Loucy (cell line): ENCODE results near the gene HS3ST4.

Experiments used
- EZH2phosphoT487 ChIP-seq: fragments of 200-600 bp; IDR thresholded peaks from 2 replicates; pipeline ENCODE4 v1.6.1; 2018; ENCODE audit warnings: antibody characterized with exemption, mild to moderate bottlenecking, moderate library complexity, borderline replicate concordance
- TF ChIP-seq, protein P1 (sequence below): fragments of 200-600 bp; sonication (generic); conservative IDR thresholded peaks from 2 replicates; pipeline ENCODE4 v1.5.1; 2014; ENCODE audit warnings: mild to moderate bottlenecking, antibody characterized with exemption, low read length

DNA sequence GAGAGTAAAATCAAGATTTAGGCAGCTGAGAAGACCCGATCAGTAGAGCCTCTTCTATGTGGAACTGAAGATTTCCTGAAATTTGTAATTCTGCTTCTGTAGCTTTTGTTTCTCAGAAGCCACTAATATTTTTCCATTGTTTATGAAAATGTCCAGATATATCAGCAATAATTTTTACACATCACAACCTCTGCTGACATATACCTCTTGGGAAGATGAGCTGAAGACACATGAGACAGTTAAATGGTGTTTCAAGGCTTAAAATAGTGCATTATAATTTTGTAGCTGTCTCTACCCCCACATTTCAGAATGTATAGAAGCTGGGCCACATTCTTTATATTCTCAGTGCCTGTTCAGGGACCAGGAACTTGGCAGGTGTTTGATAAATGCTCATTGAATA is 320.6 kb downstream of the HS3ST4 start:
- TF ChIP-seq, protein P1, sequence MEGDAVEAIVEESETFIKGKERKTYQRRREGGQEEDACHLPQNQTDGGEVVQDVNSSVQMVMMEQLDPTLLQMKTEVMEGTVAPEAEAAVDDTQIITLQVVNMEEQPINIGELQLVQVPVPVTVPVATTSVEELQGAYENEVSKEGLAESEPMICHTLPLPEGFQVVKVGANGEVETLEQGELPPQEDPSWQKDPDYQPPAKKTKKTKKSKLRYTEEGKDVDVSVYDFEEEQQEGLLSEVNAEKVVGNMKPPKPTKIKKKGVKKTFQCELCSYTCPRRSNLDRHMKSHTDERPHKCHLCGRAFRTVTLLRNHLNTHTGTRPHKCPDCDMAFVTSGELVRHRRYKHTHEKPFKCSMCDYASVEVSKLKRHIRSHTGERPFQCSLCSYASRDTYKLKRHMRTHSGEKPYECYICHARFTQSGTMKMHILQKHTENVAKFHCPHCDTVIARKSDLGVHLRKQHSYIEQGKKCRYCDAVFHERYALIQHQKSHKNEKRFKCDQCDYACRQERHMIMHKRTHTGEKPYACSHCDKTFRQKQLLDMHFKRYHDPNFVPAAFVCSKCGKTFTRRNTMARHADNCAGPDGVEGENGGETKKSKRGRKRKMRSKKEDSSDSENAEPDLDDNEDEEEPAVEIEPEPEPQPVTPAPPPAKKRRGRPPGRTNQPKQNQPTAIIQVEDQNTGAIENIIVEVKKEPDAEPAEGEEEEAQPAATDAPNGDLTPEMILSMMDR: no peak
- no peak for TF ChIP-seq EZH2phosphoT487
